Iris pigment epithelial cell (primary cell): ENCODE measurements around the gene ZNF695.

Source experiments
- DNase-seq: peaks from one replicate; pipeline ENCODE4 v3.0.0-alpha.2; 2011; ENCODE audit warnings: low read depth

The ZNF695 gene

DNA sequence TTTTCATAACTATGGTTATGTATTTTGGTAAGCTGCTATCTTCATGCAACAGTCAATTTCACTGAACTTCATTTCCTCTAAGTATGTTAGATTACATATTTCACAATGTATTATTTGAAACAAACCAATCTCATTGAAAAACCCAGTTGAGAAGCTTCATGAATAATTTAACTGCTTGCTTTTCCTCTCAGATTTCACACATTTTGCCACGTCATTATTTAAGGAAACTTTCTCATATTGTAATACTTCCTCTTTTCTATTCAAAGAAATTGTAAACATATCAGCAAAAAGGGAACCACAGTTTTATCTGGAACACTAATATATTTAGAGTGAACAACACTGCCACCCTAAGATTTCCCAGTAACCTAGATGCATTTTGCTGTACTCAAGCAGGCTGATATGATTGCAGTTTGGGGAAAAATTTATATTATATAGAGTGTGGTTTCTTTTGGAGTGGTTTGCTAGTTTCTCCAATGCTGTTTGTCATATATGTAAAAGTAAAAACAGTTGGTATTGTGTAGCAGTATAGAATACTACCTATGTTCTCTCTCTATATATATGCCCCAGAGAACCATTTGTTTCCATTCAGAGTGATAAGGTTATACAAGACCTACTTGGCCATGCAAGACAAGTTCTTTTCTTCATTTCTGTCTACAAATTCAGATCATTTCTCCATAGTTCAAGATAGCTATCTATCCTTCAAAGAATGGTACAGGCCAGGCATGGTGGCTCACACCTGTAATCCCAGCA is 47.7 kb downstream of the ZNF695 start:
- DNase-seq: peak; percentile 53

- no peak for DNase-seq
Measured at GRCh38 chr1:246954126-246954525, 53.7 kb downstream of the ZNF695 start.

- DNase-seq: no peak
Measured at GRCh38 chr1:246951413-246951812, 56.4 kb downstream of the ZNF695 start.

DNA sequence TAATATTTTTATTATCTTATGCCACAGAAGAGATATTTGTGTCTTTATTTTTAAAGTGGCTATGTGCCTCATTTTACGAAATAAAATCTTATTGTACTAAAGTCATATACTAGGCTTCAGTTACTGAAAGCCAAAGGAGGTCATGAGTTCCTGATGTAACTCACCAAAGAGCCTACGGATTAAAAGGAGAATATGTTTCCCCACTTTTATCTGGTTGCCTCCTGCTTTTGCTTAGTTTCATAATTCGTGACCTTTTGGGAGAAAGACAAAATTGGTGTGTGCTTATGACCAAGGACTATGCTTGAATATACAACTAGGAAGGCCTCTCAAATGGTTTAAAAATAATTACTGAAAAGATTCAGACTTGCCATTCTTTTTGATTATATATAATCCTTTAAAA is 57.9 kb downstream of the ZNF695 start:
- DNase-seq: no peak

DNA sequence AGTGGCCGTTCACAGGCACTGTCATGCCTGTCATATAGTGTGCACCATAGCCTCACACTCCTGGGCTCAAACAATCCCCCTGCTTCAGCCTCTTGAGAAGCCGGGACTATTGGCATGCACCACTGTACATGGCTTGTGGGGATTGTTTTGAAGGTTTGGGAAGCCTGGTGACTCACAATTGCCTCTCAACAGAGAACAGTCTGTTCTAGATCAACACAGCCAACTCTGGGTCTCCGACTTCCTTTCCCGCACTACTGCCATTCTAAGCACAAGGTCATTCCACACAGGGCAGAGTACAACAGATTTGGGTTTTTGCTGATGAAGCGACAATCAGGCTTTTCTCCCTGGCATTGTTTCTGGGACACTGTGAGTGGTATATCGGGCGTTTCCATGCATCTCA is 60.6 kb downstream of the ZNF695 start:
- peak; percentile 97 for DNase-seq

- no peak for DNase-seq
Measured at GRCh38 chr1:246946366-246946765, 61.5 kb downstream of the ZNF695 start.
